MM.1S (cell line): ENCODE measurements around the gene ZNF638.

Experiments
- DNase-seq: peaks from one replicate; pipeline ENCODE4 v3.0.0-alpha.2; 2015
- H2AFZ ChIP-seq: fragments of 300-600 bp; sonication (generic); 2 replicates; pipeline ENCODE4 v1.6.0; 2016; ENCODE audit warnings: antibody characterized with exemption, low read length
- H3F3A ChIP-seq: fragments of 300-600 bp; sonication (generic); 2 replicates; pipeline ENCODE4 v1.6.1; 2016; ENCODE audit warnings: mild to moderate bottlenecking, antibody characterized with exemption, low read length, moderate library complexity, mixed read lengths; ENCODE audit not compliant: insufficient read depth
- H3K27ac ChIP-seq: fragments of 300-600 bp; sonication (generic); 2 replicates; pipeline ENCODE4 v1.5.1; 2016; ENCODE audit warnings: mild to moderate bottlenecking, low read length
- H3K27me3 ChIP-seq: fragments of 300-600 bp; sonication (generic); replicated peaks from 2 replicates; pipeline ENCODE4 v1.6.0; 2016; ENCODE audit warnings: low read length; ENCODE audit not compliant: insufficient read depth
- H3K36me3 ChIP-seq: fragments of 300-600 bp; sonication (generic); replicated peaks from 2 replicates; pipeline ENCODE4 v1.6.1; 2016; ENCODE audit warnings: mild to moderate bottlenecking, low read length, mixed read lengths; ENCODE audit not compliant: insufficient read depth
- H3K4me1 ChIP-seq: fragments of 300-600 bp; sonication (generic); 2 replicates; pipeline ENCODE4 v1.6.1; 2016; ENCODE audit warnings: low read length, mixed read lengths
- H3K4me2 ChIP-seq: fragments of 300-600 bp; sonication (generic); 2 replicates; pipeline ENCODE4 v1.6.0; 2016; ENCODE audit warnings: low read depth, low read length
- H3K4me3 ChIP-seq: fragments of 300-600 bp; sonication (generic); 2 replicates; pipeline ENCODE4 v1.5.1; 2016; ENCODE audit warnings: low read length, mixed read lengths
- H3K79me2 ChIP-seq: fragments of 300-600 bp; sonication (generic); 2 replicates; pipeline ENCODE4 v1.6.1; 2016; ENCODE audit warnings: mixed run types, low read length, mixed read lengths
- H3K9ac ChIP-seq: fragments of 300-600 bp; sonication (generic); 2 replicates; pipeline ENCODE4 v1.6.1; 2016; ENCODE audit warnings: low read length, mixed read lengths
- H3K9me2 ChIP-seq: fragments of 300-600 bp; sonication (generic); replicated peaks from 2 replicates; pipeline ENCODE4 v1.6.1; 2016; ENCODE audit warnings: mild to moderate bottlenecking, low read length, mixed read lengths; ENCODE audit not compliant: insufficient read depth
- H3K9me3 ChIP-seq: fragments of 300-600 bp; sonication (generic); replicated peaks from 2 replicates; pipeline ENCODE4 v1.6.1; 2016; ENCODE audit warnings: mild to moderate bottlenecking, low read length, mixed read lengths; ENCODE audit not compliant: insufficient read depth
- H4K20me1 ChIP-seq: fragments of 300-600 bp; sonication (generic); 2 replicates; pipeline ENCODE4 v1.6.1; 2016; ENCODE audit warnings: mild to moderate bottlenecking, low read length, moderate library complexity, mixed read lengths; ENCODE audit not compliant: insufficient read depth
- EZH2 ChIP-seq: fragments of 300-600 bp; sonication (generic); optimal IDR thresholded peaks from 2 replicates; pipeline ENCODE3; 2017; ENCODE audit warnings: low read depth, mild to moderate bottlenecking, antibody characterized with exemption, low read length, mixed read lengths
- EZH2phosphoT487 ChIP-seq: fragments of 300-600 bp; sonication (generic); IDR thresholded peaks from 2 replicates; pipeline ENCODE4 v1.6.1; 2018; ENCODE audit warnings: antibody characterized with exemption, low read length
- TF ChIP-seq, protein P1 (sequence below): fragments of 300-600 bp; sonication (generic); IDR thresholded peaks from 2 replicates; pipeline ENCODE4 v1.5.1; 2016; ENCODE audit warnings: antibody characterized with exemption, low read length, mixed read lengths

ZNF638 gene

DNA sequence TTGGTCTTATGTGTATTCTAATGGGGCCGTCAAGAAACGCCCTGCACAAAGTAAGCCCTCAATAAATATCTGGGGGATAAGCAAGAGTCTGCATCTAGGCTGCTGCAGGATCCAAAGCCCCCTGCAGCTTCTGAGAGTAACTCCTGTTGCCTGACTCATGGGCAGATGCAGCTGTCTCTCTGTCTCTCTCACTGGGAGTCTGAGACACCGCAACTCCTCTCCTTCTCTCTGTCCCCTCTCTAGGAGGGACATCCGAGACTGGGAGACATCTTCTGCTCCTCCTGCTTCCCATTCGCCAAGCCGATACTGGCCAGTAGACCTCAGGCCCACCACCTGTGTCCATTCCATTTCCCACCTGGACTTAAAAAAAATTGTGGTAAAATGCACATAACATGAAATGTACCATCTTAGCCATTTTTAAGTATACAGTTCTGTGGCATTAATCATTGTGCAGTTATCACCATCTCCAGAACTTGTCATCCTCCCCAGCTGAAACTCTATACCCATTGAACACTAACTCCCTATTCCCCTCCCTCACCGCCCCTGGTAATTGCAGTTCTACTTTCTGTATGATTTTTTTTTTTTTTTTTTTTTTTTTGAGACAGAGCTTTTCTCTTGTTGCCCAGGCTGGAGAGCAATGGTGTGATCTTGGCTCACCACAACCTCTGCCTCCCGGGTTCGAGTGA, 141.9 kb downstream of the ZNF638 start:
- no peaks in the 10 kb centered on the region for H3K36me3 ChIP-seq
- peaks cover 2% of the 10 kb centered on the region; the same call in 1 of the 2 replicates for H3K27me3 ChIP-seq
- H3K4me1 ChIP-seq, result no peaks in the 10 kb centered on the region
- H3K4me3 ChIP-seq, result no peak overlapping the region
- no peak overlapping the region for H3K27ac ChIP-seq
- TF ChIP-seq, protein P1, sequence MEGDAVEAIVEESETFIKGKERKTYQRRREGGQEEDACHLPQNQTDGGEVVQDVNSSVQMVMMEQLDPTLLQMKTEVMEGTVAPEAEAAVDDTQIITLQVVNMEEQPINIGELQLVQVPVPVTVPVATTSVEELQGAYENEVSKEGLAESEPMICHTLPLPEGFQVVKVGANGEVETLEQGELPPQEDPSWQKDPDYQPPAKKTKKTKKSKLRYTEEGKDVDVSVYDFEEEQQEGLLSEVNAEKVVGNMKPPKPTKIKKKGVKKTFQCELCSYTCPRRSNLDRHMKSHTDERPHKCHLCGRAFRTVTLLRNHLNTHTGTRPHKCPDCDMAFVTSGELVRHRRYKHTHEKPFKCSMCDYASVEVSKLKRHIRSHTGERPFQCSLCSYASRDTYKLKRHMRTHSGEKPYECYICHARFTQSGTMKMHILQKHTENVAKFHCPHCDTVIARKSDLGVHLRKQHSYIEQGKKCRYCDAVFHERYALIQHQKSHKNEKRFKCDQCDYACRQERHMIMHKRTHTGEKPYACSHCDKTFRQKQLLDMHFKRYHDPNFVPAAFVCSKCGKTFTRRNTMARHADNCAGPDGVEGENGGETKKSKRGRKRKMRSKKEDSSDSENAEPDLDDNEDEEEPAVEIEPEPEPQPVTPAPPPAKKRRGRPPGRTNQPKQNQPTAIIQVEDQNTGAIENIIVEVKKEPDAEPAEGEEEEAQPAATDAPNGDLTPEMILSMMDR, result no peak
- TF ChIP-seq EZH2phosphoT487 (no peak), EZH2 (no peak)
- H3F3A ChIP-seq, result no peaks in the 10 kb centered on the region
- H3K4me2 ChIP-seq, result no peak overlapping the region
- no peaks in the 10 kb centered on the region for H4K20me1 ChIP-seq
- DNase-seq, result no peak
- no peak overlapping the region for H3K9ac ChIP-seq
- no peaks in the 10 kb centered on the region for H3K79me2 ChIP-seq
- H2AFZ ChIP-seq, result no peak overlapping the region
- H3K9me3 ChIP-seq, result no peaks in the 10 kb centered on the region
- no peaks in the 10 kb centered on the region for H3K9me2 ChIP-seq

DNA sequence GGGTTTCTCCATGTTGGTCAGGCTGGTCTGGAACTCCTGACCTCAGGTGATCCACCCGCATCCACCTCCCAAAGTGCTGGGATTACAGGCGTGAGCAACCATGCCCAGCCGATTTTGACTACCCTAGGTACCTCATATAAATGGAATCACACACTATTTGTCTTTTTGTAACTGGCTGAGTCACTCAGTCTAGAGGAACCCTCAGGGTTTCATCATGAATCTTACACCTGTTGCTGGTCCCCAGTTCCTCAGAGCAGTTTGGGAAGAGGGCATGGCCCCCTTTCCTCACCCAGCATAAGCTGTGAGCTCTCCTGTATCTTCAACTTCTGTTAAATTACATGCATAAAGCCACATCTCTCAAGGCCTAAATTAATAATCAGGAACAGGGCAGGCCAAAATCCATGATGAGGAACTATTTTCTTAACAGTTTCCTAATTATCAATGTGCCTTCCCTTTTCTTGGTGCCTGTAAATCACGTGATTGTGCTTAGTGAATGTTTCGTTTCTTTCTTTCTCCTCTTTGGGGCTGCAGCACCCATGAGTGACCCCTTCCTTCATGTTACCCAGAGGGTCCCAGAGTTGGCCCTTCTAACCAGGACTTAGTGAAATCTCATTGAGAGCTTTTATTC, 142.6 kb downstream of the ZNF638 start:
- Histone ChIP-seq H2AFZ (no peak overlapping the region), H4K20me1 (no peaks in the 10 kb centered on the region)

DNA sequence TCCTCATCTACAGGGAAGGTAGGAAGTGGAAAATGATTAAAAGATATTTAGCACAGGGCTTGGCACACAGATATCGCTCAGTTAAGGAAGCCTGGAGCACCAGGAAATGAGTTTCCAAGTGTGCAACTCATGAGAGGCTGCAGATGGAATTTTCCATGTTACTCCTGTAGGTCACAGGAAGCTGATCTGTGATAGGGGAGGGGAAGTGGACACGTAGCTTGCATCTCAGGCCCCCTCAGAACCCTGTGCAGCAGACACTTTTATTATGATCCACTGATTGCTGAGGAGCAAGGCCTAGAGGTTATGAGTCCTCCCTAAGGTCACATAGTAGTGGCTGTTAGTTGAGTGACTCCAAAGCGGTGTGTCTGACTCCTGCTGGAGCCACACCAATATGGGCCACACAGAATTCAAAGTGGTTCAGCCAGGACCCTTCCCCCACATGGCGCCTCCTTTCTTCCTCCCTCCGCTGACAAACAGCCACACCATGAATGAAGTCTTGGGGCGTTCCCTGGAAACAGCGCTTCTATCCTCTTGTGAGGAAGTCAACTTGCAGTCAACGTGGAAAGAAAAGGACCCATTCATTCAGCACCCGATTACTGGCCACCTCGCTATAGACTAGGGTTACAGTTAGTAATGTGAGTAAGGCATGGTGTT, 143.3 kb downstream of the ZNF638 start:
- Histone ChIP-seq H2AFZ (no peak overlapping the region), H3K27me3 (no peaks in the 10 kb centered on the region), H3K36me3 (no peaks in the 10 kb centered on the region), H3K9me3 (no peaks in the 10 kb centered on the region), H3K9ac (no peak overlapping the region), H3K4me3 (no peak overlapping the region), H3F3A (no peaks in the 10 kb centered on the region), H3K4me2 (no peak overlapping the region), H3K27ac (no peak overlapping the region), H3K4me1 (no peaks in the 10 kb centered on the region), H3K79me2 (no peaks in the 10 kb centered on the region), H4K20me1 (no peaks in the 10 kb centered on the region), H3K9me2 (no peaks in the 10 kb centered on the region)
- TF ChIP-seq EZH2, result no peak
- TF ChIP-seq, protein P1, result no peak
- no peak for TF ChIP-seq EZH2phosphoT487
- no peak for DNase-seq

More for the DNA sequence above, 142.6 kb downstream of the ZNF638 start:
- Histone ChIP-seq H3K4me1 (no peaks in the 10 kb centered on the region), H3F3A (no peaks in the 10 kb centered on the region), H3K4me3 (no peak overlapping the region), H3K27ac (no peak overlapping the region), H3K4me2 (no peak overlapping the region), H3K9me3 (no peaks in the 10 kb centered on the region), H3K79me2 (no peaks in the 10 kb centered on the region), H3K9me2 (no peaks in the 10 kb centered on the region), H3K9ac (no peak overlapping the region), H3K27me3 (no peaks in the 10 kb centered on the region), H3K36me3 (no peaks in the 10 kb centered on the region)
- TF ChIP-seq EZH2phosphoT487 (no peak), EZH2 (no peak)
- TF ChIP-seq, protein P1, result no peak
- no peak for DNase-seq
